K562 (cell line): Measurements from ENCODE around the gene RABIF. TPM values are rescaled to one million over a fixed set of nuclear protein-coding genes. Genes with fewer than 3 reads are reported as not detected.

Source experiments
- ATAC-seq: fragments of 200-7000 bp; cut with Tn5 transposase; 3 replicates; pipeline ENCODE4 v1.9.1; 2020; ENCODE audit warnings: moderate library complexity
- BruUV-seq: library from RNA; stranded (reverse); fragments of 400-500 nt; replicated peaks from 2 replicates; lab custom pipeline; 2021; lab: Mats Ljungman, UMichigan
- CTCF ChIA-PET: fragments of 300-600 bp; formaldehyde crosslinking; extraction: SDS; loops from one replicate; lab custom pipeline; 2021; ENCODE audit warnings: low intra/inter-chr PET ratio; lab: Yijun Ruan, JAX
- POLR2A ChIA-PET: fragments of 300-600, 350-650 bp; sonication (Branson Sonifier 250); formaldehyde crosslinking; extraction: SDS; loops from one replicate; lab custom pipeline; 2021; ENCODE audit warnings: antibody characterized with exemption, inconsistent platforms; lab: Yijun Ruan, JAX
- DNase-seq, 4 experiments: peaks; one replicate each; pipeline versions ENCODE4 v3.0.0 to v3.0.0-alpha.2; 2011 to 2018; ENCODE audit warnings: low spot score in 3 of 4, mixed read lengths in 3 of 4; ENCODE audit errors: extremely low read depth in 1 of 4
- FAIRE-seq: peaks from 2 replicates; lab custom pipeline; 2011; peaks lifted over from hg19 to GRCh38; lab: Jason Lieb, UNC
- H2AFZ ChIP-seq: 2 replicates; pipeline ENCODE4 v1.6.0; 2011; ENCODE audit warnings: low read depth, low read length, control low read depth, inconsistent platforms
- H3K27ac ChIP-seq: fragments of 200-600 bp; 3 replicates; pipeline ENCODE4 v1.8.0; 2011; ENCODE audit warnings: low read depth, mild to moderate bottlenecking, control low read depth, inconsistent platforms, low read length, moderate library complexity, mixed read lengths; ENCODE audit errors: extremely low read depth
- H3K27me3 ChIP-seq, 2 experiments: fragments of 300-600 bp in 1 of 2; 2 replicates in 1 of 2; 3 replicates in 1 of 2; pipeline versions ENCODE4 v1.6.0 to v1.8.0; 2011; ENCODE audit warnings: inconsistent platforms in 2 of 2, low read length in 2 of 2, mild to moderate bottlenecking in 1 of 2, mixed read lengths in 1 of 2, moderate library complexity in 1 of 2; ENCODE audit not compliant: control insufficient read depth in 2 of 2, insufficient read depth in 2 of 2
- H3K36me3 ChIP-seq: fragments of 300-600 bp; 3 replicates; pipeline ENCODE4 v1.8.0; 2011; ENCODE audit warnings: mild to moderate bottlenecking, low read length, inconsistent platforms; ENCODE audit not compliant: control insufficient read depth, insufficient read depth
- H3K4me1 ChIP-seq, 2 experiments: fragments of 200-600 bp in 1 of 2; replicated peaks in 1 of 2; 2 replicates in 1 of 2; 3 replicates in 1 of 2; pipeline versions ENCODE4 v1.5.1 to v1.8.0; 2011; ENCODE audit warnings: inconsistent platforms in 2 of 2, low read length in 2 of 2, mild to moderate bottlenecking in 1 of 2, mixed read lengths in 1 of 2, moderate library complexity in 1 of 2; ENCODE audit not compliant: control insufficient read depth in 2 of 2, insufficient read depth in 2 of 2
- H3K4me2 ChIP-seq: 2 replicates; pipeline ENCODE4 v1.6.1; 2011; ENCODE audit warnings: low read length, control low read depth, inconsistent platforms, mixed read lengths; ENCODE audit not compliant: insufficient read depth
- H3K4me3 ChIP-seq: fragments of 200-600 bp; sonication (generic), shearing (Covaris generic); 2 replicates; pipeline ENCODE4 v1.5.1; 2016; ENCODE audit warnings: control low read depth, inconsistent platforms
- H3K79me2 ChIP-seq: fragments of 200-600 bp; 3 replicates; pipeline ENCODE4 v1.8.0; 2011; ENCODE audit warnings: low read length, inconsistent platforms; ENCODE audit not compliant: control insufficient read depth, insufficient read depth
- H3K9ac ChIP-seq, 2 experiments: 2 replicates each; pipeline versions ENCODE4 v1.6.0 to v1.6.1; 2011; ENCODE audit warnings: low read depth in 2 of 2, low read length in 2 of 2, control low read depth in 1 of 2, inconsistent platforms in 1 of 2, mild to moderate bottlenecking in 1 of 2, mixed read lengths in 1 of 2; ENCODE audit not compliant: insufficient read depth in 1 of 2
- H3K9me1 ChIP-seq: one replicate; pipeline ENCODE4 v1.6.0; 2011; ENCODE audit warnings: inconsistent platforms, mild to moderate bottlenecking, low read length, moderate library complexity; ENCODE audit not compliant: control insufficient read depth, insufficient read depth
- H3K9me3 ChIP-seq: replicated peaks from 2 replicates; pipeline ENCODE4 v1.5.1; 2011; ENCODE audit warnings: low read depth, low read length, inconsistent platforms; ENCODE audit not compliant: control insufficient read depth, insufficient read depth
- H4K20me1 ChIP-seq: replicated peaks from 2 replicates; pipeline ENCODE4 v1.6.1; 2011; ENCODE audit warnings: low read length, inconsistent platforms, mixed read lengths; ENCODE audit not compliant: control insufficient read depth, insufficient read depth
- ARNT ChIP-seq, 2 experiments: fragments of 450-650 bp; IDR thresholded peaks; 2 replicates each; pipeline ENCODE4 v1.6.1; 2016; ENCODE audit warnings: mild to moderate bottlenecking in 1 of 2
- ETS2 ChIP-seq: IDR thresholded peaks from 2 replicates; pipeline ENCODE4 v1.6.1; 2016; ENCODE audit warnings: borderline replicate concordance, missing genetic modification characterization, mild to moderate bottlenecking, moderate library complexity, missing compliant biosample characterization; ENCODE audit not compliant: poor library complexity, severe bottlenecking
- KLF6 ChIP-seq: fragments of 250-450 bp; sonication (Bioruptor Pico); IDR thresholded peaks from 2 replicates; pipeline ENCODE4 v1.4.0; 2020; ENCODE audit warnings: mild to moderate bottlenecking, moderate library complexity, borderline replicate concordance
- MTA1 ChIP-seq: fragments of 450-650 bp; IDR thresholded peaks from 2 replicates; pipeline ENCODE4 v1.6.1; 2017; ENCODE audit warnings: borderline replicate concordance
- MTA3 ChIP-seq: fragments of 450-650 bp; formaldehyde crosslinking; IDR thresholded peaks from 2 replicates; pipeline ENCODE4 v1.6.1; 2017; ENCODE audit warnings: mild to moderate bottlenecking, borderline replicate concordance
- NUFIP1 ChIP-seq: fragments of 450-650 bp; IDR thresholded peaks from 2 replicates; pipeline ENCODE4 v1.6.1; 2018; ENCODE audit not compliant: partially characterized antibody
- TBL1XR1 ChIP-seq, 2 experiments: IDR thresholded peaks; 2 replicates each; pipeline ENCODE4 v1.6.1; 2012; ENCODE audit warnings: improper control_type of control experiment in 2 of 2, low read length in 2 of 2, mild to moderate bottlenecking in 1 of 2
- ZFX ChIP-seq: sonication (generic); formaldehyde crosslinking; IDR thresholded peaks from 2 replicates; pipeline ENCODE4 v1.8.0; 2022; ENCODE audit warnings: mild to moderate bottlenecking, missing genetic modification reagents, moderate library complexity
- WGBS: fragments of 100-300 bp; shearing (Covaris generic); methylation state at CpG from one replicate; pipeline ENCODE4 v1.1.6; 2016; ENCODE audit warnings: low coverage, mixed read lengths; ENCODE audit not compliant: insufficient coverage; ENCODE audit errors: missing lambda C conversion rate; 5-methylcytosine and 5-hydroxymethylcytosine counted together
- in situ Hi-C: fragments of 300-500 bp; cut with MboI; formaldehyde crosslinking; loops from 4 replicates; pipeline ENCODE4 v1.15.0; 2018; ENCODE audit warnings: inconsistent platforms, mixed read lengths
- intact Hi-C: fragments of 100-400 bp; cut with micrococcal nuclease; formaldehyde crosslinking; loops from 2 replicates; pipeline ENCODE4 v1.14.2; 2022
- polyA plus RNA-seq, 8 experiments: library from polyadenylated mRNA; depleted of rRNA in 4 of 8; stranded (reverse) in 5 of 8; unstranded in 3 of 8; fragments of >200 nt; fragmentation: Nextera tagmentation in 2 of 8; fragmentation: Illumina TruSeq in 1 of 8; extraction: Ambion mirVana in 2 of 8; extraction: Trizol in 1 of 8; gene quantifications; 2 replicates each; pipeline versions ENCODE4 v1.2.1 to v1.2.3, GENCODE V29; 2011 to 2014; ENCODE audit warnings: inconsistent platforms in 1 of 8, missing spikeins in 1 of 8
- total RNA-seq, 7 experiments: library from RNA; depleted of rRNA in 6 of 7; stranded (reverse); fragments of >200 nt in 6 of 7; fragmentation: Illumina TruSeq in 2 of 7; extraction: Trizol in 2 of 7; gene quantifications; 2 replicates each; pipeline versions ENCODE4 v1.2.1 to v1.2.3, GENCODE V29; 2011 to 2021; ENCODE audit warnings: low replicate concordance in 1 of 7
- TF ChIP-seq, protein P1 (sequence below): sonication (generic); formaldehyde crosslinking; IDR thresholded peaks from 2 replicates; pipeline ENCODE4 v1.8.0; 2023; ENCODE audit warnings: missing genetic modification reagents, mild to moderate bottlenecking, borderline replicate concordance
- TF ChIP-seq, protein P2 (sequence below): fragments of 250-450 bp; sonication (Bioruptor Pico); IDR thresholded peaks from 2 replicates; pipeline ENCODE4 v1.8.0; 2022; ENCODE audit warnings: inconsistent platforms

RABIF gene
- total and polyA plus RNA-seq, 9 of the 15 experiments (the other 6 are each of a cell fraction or from before 2014, with no cell fraction given): 7.4 to 20.1 (median 11.0) TPM

GRCh38 chr1:202908998-202909397, 20.0 kb upstream of the RABIF start:
- CTCF ChIA-PET: no interaction called here
- FAIRE-seq: no peak
- 82% methylated on average over 6 of the region's 6 CpGs for WGBS

More at GRCh38 chr1:202908998-202909397, 20.0 kb upstream of the RABIF start:
- Histone ChIP-seq H3K27ac (no peak overlapping the region), H3K36me3 (peaks cover 80% of the 10 kb centered on the region), H3K9me3 (no peaks in the 10 kb centered on the region), H3K27me3 (no peaks in the 10 kb centered on the region), H2AFZ (no peak overlapping the region)
- in situ Hi-C loops: no loop called here
- BruUV-seq: no TSS peak
- POLR2A ChIA-PET: no interaction called here
- intact Hi-C loops: no loop called here
- ATAC-seq: no peak
- TF ChIP-seq MTA3 (no peak), TBL1XR1 (IDR thresholded peaks at IDR 0.05; ENCODE audit: low read length in 2 of 2) (no peak), NUFIP1 (no peak), ETS2 (tag) (no peak), ZFX (no peak), ARNT (IDR thresholded peaks at IDR 0.05) (no peak), MTA1 (no peak), KLF6 (no peak)
- TF ChIP-seq, protein P1, sequence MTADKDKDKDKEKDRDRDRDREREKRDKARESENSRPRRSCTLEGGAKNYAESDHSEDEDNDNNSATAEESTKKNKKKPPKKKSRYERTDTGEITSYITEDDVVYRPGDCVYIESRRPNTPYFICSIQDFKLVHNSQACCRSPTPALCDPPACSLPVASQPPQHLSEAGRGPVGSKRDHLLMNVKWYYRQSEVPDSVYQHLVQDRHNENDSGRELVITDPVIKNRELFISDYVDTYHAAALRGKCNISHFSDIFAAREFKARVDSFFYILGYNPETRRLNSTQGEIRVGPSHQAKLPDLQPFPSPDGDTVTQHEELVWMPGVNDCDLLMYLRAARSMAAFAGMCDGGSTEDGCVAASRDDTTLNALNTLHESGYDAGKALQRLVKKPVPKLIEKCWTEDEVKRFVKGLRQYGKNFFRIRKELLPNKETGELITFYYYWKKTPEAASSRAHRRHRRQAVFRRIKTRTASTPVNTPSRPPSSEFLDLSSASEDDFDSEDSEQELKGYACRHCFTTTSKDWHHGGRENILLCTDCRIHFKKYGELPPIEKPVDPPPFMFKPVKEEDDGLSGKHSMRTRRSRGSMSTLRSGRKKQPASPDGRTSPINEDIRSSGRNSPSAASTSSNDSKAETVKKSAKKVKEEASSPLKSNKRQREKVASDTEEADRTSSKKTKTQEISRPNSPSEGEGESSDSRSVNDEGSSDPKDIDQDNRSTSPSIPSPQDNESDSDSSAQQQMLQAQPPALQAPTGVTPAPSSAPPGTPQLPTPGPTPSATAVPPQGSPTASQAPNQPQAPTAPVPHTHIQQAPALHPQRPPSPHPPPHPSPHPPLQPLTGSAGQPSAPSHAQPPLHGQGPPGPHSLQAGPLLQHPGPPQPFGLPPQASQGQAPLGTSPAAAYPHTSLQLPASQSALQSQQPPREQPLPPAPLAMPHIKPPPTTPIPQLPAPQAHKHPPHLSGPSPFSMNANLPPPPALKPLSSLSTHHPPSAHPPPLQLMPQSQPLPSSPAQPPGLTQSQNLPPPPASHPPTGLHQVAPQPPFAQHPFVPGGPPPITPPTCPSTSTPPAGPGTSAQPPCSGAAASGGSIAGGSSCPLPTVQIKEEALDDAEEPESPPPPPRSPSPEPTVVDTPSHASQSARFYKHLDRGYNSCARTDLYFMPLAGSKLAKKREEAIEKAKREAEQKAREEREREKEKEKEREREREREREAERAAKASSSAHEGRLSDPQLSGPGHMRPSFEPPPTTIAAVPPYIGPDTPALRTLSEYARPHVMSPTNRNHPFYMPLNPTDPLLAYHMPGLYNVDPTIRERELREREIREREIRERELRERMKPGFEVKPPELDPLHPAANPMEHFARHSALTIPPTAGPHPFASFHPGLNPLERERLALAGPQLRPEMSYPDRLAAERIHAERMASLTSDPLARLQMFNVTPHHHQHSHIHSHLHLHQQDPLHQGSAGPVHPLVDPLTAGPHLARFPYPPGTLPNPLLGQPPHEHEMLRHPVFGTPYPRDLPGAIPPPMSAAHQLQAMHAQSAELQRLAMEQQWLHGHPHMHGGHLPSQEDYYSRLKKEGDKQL (CRISPR knock-in tag): no peak
- TF ChIP-seq, protein P2, sequence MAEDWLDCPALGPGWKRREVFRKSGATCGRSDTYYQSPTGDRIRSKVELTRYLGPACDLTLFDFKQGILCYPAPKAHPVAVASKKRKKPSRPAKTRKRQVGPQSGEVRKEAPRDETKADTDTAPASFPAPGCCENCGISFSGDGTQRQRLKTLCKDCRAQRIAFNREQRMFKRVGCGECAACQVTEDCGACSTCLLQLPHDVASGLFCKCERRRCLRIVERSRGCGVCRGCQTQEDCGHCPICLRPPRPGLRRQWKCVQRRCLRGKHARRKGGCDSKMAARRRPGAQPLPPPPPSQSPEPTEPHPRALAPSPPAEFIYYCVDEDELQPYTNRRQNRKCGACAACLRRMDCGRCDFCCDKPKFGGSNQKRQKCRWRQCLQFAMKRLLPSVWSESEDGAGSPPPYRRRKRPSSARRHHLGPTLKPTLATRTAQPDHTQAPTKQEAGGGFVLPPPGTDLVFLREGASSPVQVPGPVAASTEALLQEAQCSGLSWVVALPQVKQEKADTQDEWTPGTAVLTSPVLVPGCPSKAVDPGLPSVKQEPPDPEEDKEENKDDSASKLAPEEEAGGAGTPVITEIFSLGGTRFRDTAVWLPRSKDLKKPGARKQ (CRISPR knock-in tag): no peak
- TF ChIP-seq, all 486 proteins: peak for 0
- H3K79me2 ChIP-seq: no peaks in the 10 kb centered on the region
- no peak overlapping the region for H3K4me3 ChIP-seq
- H3K9ac ChIP-seq: no peak overlapping the region
- H3K4me1 ChIP-seq: no peaks in the 10 kb centered on the region
- H3K4me2 ChIP-seq: no peak overlapping the region
- DNase-seq: no peak
- no peaks in the 10 kb centered on the region for H3K9me1 ChIP-seq
- no peaks in the 10 kb centered on the region for H4K20me1 ChIP-seq
